Breast epithelium (tissue), 3 donors: ENCODE results near the gene EDN3.

ENCODE experiments used
- CTCF ChIP-seq, 3 donors: fragments of 450-650 bp; IDR thresholded peaks; one replicate each; pipeline ENCODE4 v1.5.1; 2016 to 2017; ENCODE audit warnings: antibody characterized with exemption in 3 of 3, mild to moderate bottlenecking in 3 of 3, moderate library complexity in 3 of 3
- POLR2A ChIP-seq: fragments of 450-650 bp; IDR thresholded peaks from one replicate; pipeline ENCODE4 v1.6.1; 2016; ENCODE audit warnings: antibody characterized with exemption, mild to moderate bottlenecking, moderate library complexity

GRCh38 chr20:59364611-59365010 is 64.2 kb downstream of the EDN3 start:
- no peak for TF ChIP-seq CTCF (IDR thresholded peaks at IDR 0.05)
- no peak for TF ChIP-seq POLR2A
